Erythroblast (primary cell): Measurements from ENCODE around the gene CFDP1.

Source experiments
- GATA1 ChIP-seq: IDR thresholded peaks from 2 replicates; pipeline ENCODE4 v1.6.1; 2011; ENCODE audit warnings: low read depth, mild to moderate bottlenecking, control low read depth, low read length, moderate library complexity
- POLR2A ChIP-seq: IDR thresholded peaks from 2 replicates; pipeline ENCODE4 v1.6.1; 2011; ENCODE audit warnings: mild to moderate bottlenecking, low read length

DNA sequence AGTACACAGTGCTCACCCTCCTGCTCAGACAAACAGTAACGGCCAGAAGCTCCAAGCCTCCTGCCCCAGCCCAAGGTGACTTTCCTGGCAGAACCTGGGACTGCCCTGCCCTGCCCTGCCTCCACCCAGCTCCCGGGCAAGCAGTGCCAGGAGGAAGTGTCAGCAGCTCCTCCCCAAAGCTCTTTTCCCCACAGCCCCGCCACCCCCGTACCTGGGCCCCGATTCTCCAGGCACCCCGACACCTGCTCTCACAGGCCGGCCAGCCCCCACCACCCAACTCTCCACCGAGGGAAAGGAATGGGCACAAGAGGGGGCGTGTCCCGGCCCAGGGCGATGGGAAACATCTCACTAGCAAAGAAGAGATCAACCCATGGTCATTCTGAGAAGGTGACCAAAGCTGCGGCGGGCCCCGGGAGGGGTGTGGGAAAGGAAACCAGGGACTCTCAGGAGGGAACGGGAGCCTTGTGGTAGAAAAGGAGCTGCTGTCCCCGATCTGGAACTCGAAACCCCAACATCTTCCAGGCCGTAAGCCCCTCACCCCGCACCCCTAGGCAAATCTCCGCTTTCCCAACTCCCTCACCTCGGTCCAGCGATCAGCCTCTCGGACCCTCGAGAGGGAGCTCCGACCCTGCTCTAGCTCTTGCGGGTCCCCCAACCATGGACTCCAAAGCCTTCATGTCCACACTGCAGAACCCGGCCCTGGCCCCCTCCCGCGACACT lies 183.1 kb downstream of the CFDP1 start:
- TF ChIP-seq POLR2A = no peak
- TF ChIP-seq GATA1 = no peak
